GM12891 (cell line): ENCODE results near the gene CDH4.

Experiments used
- POLR2A ChIP-seq: IDR thresholded peaks from 2 replicates; pipeline ENCODE4 v1.6.1; 2011; ENCODE audit warnings: low read depth, low read length, control low read depth
- POLR2AphosphoS5 ChIP-seq: IDR thresholded peaks from 2 replicates; pipeline ENCODE4 v1.6.1; 2011; ENCODE audit warnings: low read depth, low read length, control low read depth
- TAF1 ChIP-seq: IDR thresholded peaks from 2 replicates; pipeline ENCODE4 v1.6.1; 2011; ENCODE audit warnings: low read depth, low read length, control low read depth

- no peak for TF ChIP-seq POLR2A
- no peak for TF ChIP-seq POLR2AphosphoS5
- TF ChIP-seq TAF1 = no peak
Measured at GRCh38 chr20:61521687-61522420, 269.8 kb downstream of the CDH4 start.
